ENCODE data around the gene LRMDA.

The LRMDA gene

DNA sequence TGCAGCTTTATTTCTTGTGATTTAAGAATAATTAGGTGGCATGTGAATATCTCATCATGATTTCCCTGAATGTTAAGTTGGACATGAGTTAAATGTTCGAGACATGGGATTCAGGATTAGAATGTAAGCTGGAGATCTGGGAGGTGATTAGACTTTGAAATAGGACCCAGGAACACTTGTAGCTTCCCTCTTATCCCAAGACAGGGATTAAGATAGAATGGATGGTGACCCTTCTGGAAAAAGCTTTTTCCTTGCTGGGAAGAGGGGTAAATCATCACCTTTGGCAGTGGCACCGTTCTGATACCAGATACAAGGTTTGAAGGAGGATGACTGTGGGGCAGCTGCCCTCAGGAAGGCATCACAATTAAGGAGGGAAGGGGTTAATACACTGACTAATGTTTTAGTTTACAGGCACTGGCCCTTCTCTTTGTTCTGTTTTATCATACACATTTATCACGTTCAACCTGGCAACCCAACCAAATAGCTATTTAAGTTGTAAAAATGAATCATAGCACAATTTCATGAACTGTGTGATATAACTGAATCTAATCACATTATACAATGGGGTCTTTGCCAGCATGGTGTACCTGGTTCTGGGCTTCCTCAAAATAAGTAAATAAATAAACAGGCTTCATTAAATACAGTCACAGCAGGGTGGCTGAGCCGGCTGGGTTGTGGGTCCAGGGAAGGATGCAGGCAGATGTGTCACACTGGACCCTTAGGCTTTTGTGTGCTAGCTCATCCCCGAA is 212.7 kb downstream of the LRMDA start:
- DNase-seq (ENCODE audit: low read depth, low spot score) = no peak

DNA sequence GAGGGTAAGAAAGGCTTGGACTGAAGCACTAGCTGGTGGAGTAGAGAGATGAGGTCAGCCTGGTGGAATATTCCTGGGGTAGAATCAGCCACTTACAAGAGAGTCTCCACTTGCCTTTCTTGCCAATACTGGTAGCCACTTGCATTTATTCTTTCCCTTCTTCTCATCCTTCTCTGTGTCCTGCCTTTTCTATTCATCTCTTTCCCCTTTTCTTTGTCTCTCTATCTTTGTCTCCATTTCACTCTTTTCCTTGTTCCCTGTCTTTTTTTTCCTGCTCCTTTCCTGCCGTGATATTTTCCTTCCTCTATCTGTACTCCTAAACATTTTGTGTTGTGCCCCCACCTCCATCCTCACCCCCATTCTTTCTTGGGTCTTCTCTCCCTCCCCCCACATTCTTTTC is 214.3 kb downstream of the LRMDA start:
- no peak for DNase-seq (ENCODE audit: low read depth, low spot score)

- no peak for DNase-seq (ENCODE audit: low read depth, low spot score)
Observed at GRCh38 chr10:75646218-75646915, 214.9 kb downstream of the LRMDA start.

GRCh38 chr10:75646916-75647315 is 215.5 kb downstream of the LRMDA start:
- DNase-seq (ENCODE audit: low read depth, low spot score) = no peak

- DNase-seq (ENCODE audit: low read depth, low spot score) = no peak
Observed at GRCh38 chr10:75647675-75648074, 216.3 kb downstream of the LRMDA start.

DNA sequence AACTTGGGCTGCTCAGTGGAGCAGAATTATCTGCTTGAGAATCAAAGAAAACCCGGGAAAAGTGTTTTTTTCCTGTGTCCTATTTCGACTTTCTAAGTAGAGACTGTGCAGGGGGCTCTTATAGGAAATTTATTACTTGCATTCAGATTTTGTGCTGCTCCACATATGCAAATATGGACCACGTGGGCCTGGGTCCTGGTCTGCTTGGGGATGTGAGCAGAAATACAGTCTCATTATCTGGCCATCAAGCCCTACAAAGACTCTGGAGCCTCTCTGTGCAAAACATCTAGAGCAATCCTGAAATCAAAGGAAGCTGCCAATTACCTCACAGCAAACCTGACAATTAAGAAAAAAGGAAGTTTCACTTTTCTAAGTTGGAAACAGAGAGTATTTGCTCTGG is 216.9 kb downstream of the LRMDA start:
- DNase-seq (ENCODE audit: low read depth, low spot score) = no peak

- DNase-seq (ENCODE audit: low read depth, low spot score) = no peak
Observed at GRCh38 chr10:75648854-75649253, 217.4 kb downstream of the LRMDA start.

GRCh38 chr10:75649466-75649865 is 218.0 kb downstream of the LRMDA start:
- no peak for DNase-seq (ENCODE audit: low read depth, low spot score)

DNA sequence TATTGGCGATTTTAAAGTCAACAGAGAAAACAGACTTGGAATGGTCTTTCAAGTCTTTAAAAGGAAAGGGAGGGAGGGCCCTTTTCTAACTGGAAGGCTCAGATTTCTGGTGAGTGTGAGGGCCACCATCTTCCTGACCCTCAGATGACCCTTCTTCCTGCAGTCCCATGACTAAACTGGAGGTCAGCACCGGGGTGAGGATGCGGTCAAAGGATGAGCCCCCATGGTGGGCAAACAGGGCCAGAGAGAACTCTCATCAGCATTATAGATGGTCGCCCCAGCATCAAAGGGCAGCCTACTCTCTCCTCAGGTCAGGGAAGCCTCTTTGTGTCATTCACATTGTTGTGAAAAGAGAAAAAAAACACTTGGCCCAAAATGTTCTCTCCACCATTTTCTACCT is 219.2 kb downstream of the LRMDA start:
- no peak for DNase-seq (ENCODE audit: low read depth, low spot score)

DNA sequence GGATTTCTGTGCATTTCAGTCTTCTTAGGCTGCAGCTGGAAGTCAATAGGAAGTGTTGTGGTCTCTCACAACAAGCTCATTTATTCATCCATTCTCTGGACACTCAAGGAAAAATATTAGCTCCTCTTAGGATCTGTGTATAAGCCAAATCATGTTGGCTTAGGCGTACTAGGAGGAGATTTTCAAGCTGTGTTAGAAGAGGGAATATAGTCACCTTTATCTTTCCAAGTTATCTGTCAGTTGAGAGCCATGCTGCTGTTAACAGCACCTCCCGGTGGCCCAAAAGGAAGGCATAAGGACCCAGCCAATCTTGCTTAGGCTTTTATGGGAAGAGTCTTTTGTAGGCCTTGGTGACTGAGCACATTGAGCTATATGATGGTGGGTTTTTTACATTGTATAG is 220.0 kb downstream of the LRMDA start:
- DNase-seq (ENCODE audit: low read depth, low spot score) = no peak

- DNase-seq (ENCODE audit: low read depth, low spot score) = no peak
Observed at GRCh38 chr10:75652146-75652740, 220.8 kb downstream of the LRMDA start.

GRCh38 chr10:75653761-75654160 is 222.3 kb downstream of the LRMDA start:
- DNase-seq (ENCODE audit: low read depth, low spot score) = no peak

GRCh38 chr10:75654171-75654771 is 222.8 kb downstream of the LRMDA start:
- DNase-seq (ENCODE audit: low read depth, low spot score) = no peak

- no peak for DNase-seq (ENCODE audit: low read depth, low spot score)
Observed at GRCh38 chr10:75654772-75655171, 223.3 kb downstream of the LRMDA start.

- no peak for DNase-seq (ENCODE audit: low read depth, low spot score)
Observed at GRCh38 chr10:75655791-75656451, 224.5 kb downstream of the LRMDA start.

GRCh38 chr10:75657351-75657750 is 225.9 kb downstream of the LRMDA start:
- DNase-seq (ENCODE audit: low read depth, low spot score) = no peak

- no peak for DNase-seq (ENCODE audit: low read depth, low spot score)
Observed at GRCh38 chr10:75658036-75658435, 226.6 kb downstream of the LRMDA start.

- DNase-seq (ENCODE audit: low read depth, low spot score) = no peak
Observed at GRCh38 chr10:75658496-75658895, 227.1 kb downstream of the LRMDA start.

- DNase-seq (ENCODE audit: low read depth, low spot score) = no peak
Observed at GRCh38 chr10:75658915-75659314, 227.5 kb downstream of the LRMDA start.

GRCh38 chr10:75660823-75661222 is 229.4 kb downstream of the LRMDA start:
- no peak for DNase-seq (ENCODE audit: low read depth, low spot score)

GRCh38 chr10:75662715-75663114 is 231.3 kb downstream of the LRMDA start:
- DNase-seq (ENCODE audit: low read depth, low spot score) = no peak

Data from activated naive CD8-positive, alpha-beta T cell treated with anti-CD3 and anti-CD28 coated beads, Interleukin-2, amount 50 U/mL, for 16 hours (primary cell).